Stomach (tissue), 4 donors: Measurements from ENCODE around the gene SLC25A12.

Experiments used
- CTCF ChIP-seq, 7 experiments: fragments of 450-650 bp in 4 of 7; fragments of 200-600 bp in 3 of 7; sonication (generic) in 3 of 7; IDR thresholded peaks; one replicate each; pipeline ENCODE4 v1.5.1; 2016 to 2019; ENCODE audit warnings: antibody characterized with exemption in 7 of 7, control low read depth in 2 of 7, mild to moderate bottlenecking in 1 of 7
- EP300 ChIP-seq: sonication (generic); formaldehyde crosslinking; IDR thresholded peaks from one replicate; pipeline ENCODE4 v1.6.1; 2017; ENCODE audit warnings: antibody characterized with exemption
- POLR2A ChIP-seq, 4 donors: fragments of 450-650 bp; IDR thresholded peaks; one replicate each; pipeline ENCODE4 v1.6.1; 2016; ENCODE audit warnings: antibody characterized with exemption in 4 of 4, control low read depth in 2 of 4, mild to moderate bottlenecking in 1 of 4, moderate library complexity in 1 of 4
- POLR2AphosphoS5 ChIP-seq, 3 donors: sonication (generic); formaldehyde crosslinking; IDR thresholded peaks; one replicate each; pipeline ENCODE4 v1.6.1; 2016; ENCODE audit warnings: antibody characterized with exemption in 3 of 3

GRCh38 chr2:171874963-171875362 is 19.1 kb downstream of the SLC25A12 start:
- TF ChIP-seq CTCF (IDR thresholded peaks at IDR 0.05) (no peak), POLR2AphosphoS5 (IDR thresholded peaks at IDR 0.05) (no peak), EP300 (no peak), POLR2A (IDR thresholded peaks at IDR 0.05) (no peak)
